Measurements from ENCODE around the gene GIGYF2.
A peak's percentile ranks its signal among the peaks of the same experiment; 100 is the strongest.

Gene GIGYF2

DNA sequence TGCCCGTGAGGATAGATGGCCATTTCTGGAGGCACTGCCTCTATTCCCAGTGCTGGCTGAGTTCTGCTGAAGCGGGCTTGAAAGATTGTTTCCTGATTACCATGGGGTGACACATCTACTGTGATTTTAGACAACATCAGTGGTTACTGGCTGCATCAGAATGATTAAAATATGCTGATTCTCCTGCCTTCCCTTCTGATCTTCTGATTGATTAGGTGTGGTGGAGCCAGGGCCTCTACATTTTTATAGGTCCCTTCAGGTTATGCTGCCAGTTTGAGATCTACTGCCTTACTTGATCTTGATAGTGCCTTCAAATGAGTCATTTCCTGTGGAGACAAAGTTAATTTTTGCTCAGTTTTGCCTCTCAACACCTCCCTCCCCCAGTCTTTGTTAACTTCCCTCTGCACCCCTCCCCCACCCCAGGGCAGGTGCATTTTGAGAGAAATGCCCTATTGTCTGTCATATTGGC, 141.3 kb downstream of the GIGYF2 start:
- Histone ChIP-seq H3K56ac (ENCODE audit: low read length) (no peak overlapping the region), H3K79me2 (ENCODE audit: control insufficient read depth, insufficient read depth, low read length) (no peaks in the 10 kb centered on the region), H3K4ac (ENCODE audit: low read depth, low read length) (no peak overlapping the region), H4K5ac (ENCODE audit: low read length) (no peak overlapping the region), H3K23ac (ENCODE audit: low read length) (no peak overlapping the region), H2AK5ac (ENCODE audit: low read length) (no peak overlapping the region), H3K27ac (ENCODE audit: low read depth, low read length) (no peak overlapping the region), H3K27me3 (ENCODE audit: insufficient read depth, low read length, poor library complexity) (no peaks in the 10 kb centered on the region), H3K36me3 (ENCODE audit: control insufficient read depth, insufficient read depth, low read length) (no peaks in the 10 kb centered on the region), H2BK120ac (ENCODE audit: low read depth, low read length) (no peak overlapping the region), H3K79me1 (ENCODE audit: low read length) (peaks cover 1% of the 10 kb centered on the region), H2BK5ac (ENCODE audit: low read length) (no peak overlapping the region), H4K8ac (ENCODE audit: low read depth, low read length) (no peak overlapping the region), H3K4me2 (ENCODE audit: low read length) (no peak overlapping the region), H3K18ac (ENCODE audit: low read length) (no peak overlapping the region), H3K4me1 (ENCODE audit: control insufficient read depth, low read depth, low read length) (no peaks in the 10 kb centered on the region), H3K9ac (ENCODE audit: low read length) (no peak overlapping the region), H2BK15ac (replicated peaks; ENCODE audit: low read depth) (no peak overlapping the region), H3K4me3 (ENCODE audit: low read length) (no peak overlapping the region)
- DNase-seq = peak; percentile 61
- WGBS (ENCODE audit: extremely low coverage, insufficient coverage, low lambda C conversion rate) = no CpG with 5 or more reads among the region's 2 CpGs

DNA sequence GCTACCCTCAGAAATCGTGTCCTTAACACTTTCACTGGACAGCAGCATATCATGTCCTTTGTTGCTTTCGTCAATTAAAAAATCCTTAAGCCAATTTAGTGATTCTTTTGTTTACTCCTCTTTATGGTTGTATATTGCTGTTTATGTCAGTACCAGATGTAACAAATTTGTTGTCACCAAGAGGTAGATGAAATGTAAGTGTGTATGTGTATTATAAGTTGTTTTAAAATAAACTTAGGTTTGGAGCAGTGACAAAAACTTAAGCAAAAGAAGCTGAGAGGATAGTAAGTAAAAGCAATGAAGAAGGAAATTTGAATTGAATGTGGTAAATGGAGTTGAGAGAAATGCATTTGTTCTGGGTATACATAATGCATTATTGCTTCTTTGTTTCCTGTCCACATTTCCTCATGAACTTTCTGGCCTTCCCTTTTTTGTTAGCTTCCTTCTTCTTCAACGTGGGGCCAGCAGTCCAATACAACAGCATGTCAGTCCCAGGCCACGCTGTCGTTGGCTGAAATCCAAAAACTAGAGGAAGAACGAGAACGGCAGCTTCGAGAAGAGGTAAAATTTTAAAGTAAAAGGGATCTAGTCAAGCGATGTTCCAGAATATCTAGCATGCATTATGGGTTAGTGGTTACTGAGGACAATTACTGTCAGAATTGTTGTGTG, 142.4 kb downstream of the GIGYF2 start:
- H2AK5ac ChIP-seq (ENCODE audit: low read length) = no peak overlapping the region
- H3K36me3 ChIP-seq (ENCODE audit: control insufficient read depth, insufficient read depth, low read length) = peaks cover 1% of the 10 kb centered on the region
- H3K4me3 ChIP-seq (ENCODE audit: low read length) = no peak overlapping the region
- no peak overlapping the region for H2BK15ac ChIP-seq (replicated peaks; ENCODE audit: low read depth)
- no peak overlapping the region for H3K23ac ChIP-seq (ENCODE audit: low read length)
- no peak for DNase-seq
- H3K9ac ChIP-seq (ENCODE audit: low read length) = no peak overlapping the region
- no peak overlapping the region for H3K56ac ChIP-seq (ENCODE audit: low read length)
- no peak overlapping the region for H3K4ac ChIP-seq (ENCODE audit: low read depth, low read length)
- no peak overlapping the region for H2BK5ac ChIP-seq (ENCODE audit: low read length)
- H3K27me3 ChIP-seq (ENCODE audit: insufficient read depth, low read length, poor library complexity) = no peaks in the 10 kb centered on the region
- H3K18ac ChIP-seq (ENCODE audit: low read length) = no peak overlapping the region
- WGBS (ENCODE audit: extremely low coverage, insufficient coverage, low lambda C conversion rate) = no CpG with 5 or more reads among the region's 9 CpGs
- peaks cover 1% of the 10 kb centered on the region for H3K79me1 ChIP-seq (ENCODE audit: low read length)
- no peak overlapping the region for H3K4me2 ChIP-seq (ENCODE audit: low read length)
- no peaks in the 10 kb centered on the region for H3K4me1 ChIP-seq (ENCODE audit: control insufficient read depth, low read depth, low read length)
- H3K27ac ChIP-seq (ENCODE audit: low read depth, low read length) = peak overlapping the region; percentile 28
- no peak overlapping the region for H4K5ac ChIP-seq (ENCODE audit: low read length)
- no peaks in the 10 kb centered on the region for H3K79me2 ChIP-seq (ENCODE audit: control insufficient read depth, insufficient read depth, low read length)
- no peak overlapping the region for H4K8ac ChIP-seq (ENCODE audit: low read depth, low read length)
- no peak overlapping the region for H2BK120ac ChIP-seq (ENCODE audit: low read depth, low read length)

DNA sequence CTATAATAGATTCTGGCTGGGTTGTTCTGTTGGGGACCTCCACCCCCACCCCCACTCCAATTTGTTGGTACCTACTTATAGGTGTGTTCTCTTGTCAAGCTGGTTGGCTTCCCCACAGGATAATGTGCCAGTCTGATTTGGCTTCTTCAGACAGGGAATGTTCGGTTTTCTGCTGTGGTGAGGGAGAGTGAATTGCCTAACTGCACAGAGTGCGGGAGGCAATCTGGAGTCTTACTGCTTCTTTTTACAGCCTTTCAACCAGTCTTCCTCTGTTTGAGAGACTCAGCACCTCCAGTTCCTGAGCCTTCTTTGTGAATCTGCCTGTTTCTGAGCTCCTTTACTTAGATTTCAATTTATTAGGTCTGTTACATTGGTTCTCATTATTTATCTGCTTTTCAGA, 145.6 kb downstream of the GIGYF2 start:
- no peak overlapping the region for H2BK15ac ChIP-seq (replicated peaks; ENCODE audit: low read depth)
- H2BK5ac ChIP-seq (ENCODE audit: low read length) = no peak overlapping the region
- H3K56ac ChIP-seq (ENCODE audit: low read length) = no peak overlapping the region
- no peak overlapping the region for H3K27ac ChIP-seq (ENCODE audit: low read depth, low read length)
- no peak overlapping the region for H3K4me2 ChIP-seq (ENCODE audit: low read length)
- H3K79me1 ChIP-seq (ENCODE audit: low read length) = no peaks in the 10 kb centered on the region
- no peak overlapping the region for H2AK5ac ChIP-seq (ENCODE audit: low read length)
- no peak overlapping the region for H3K18ac ChIP-seq (ENCODE audit: low read length)
- H4K5ac ChIP-seq (ENCODE audit: low read length) = no peak overlapping the region
- H3K9ac ChIP-seq (ENCODE audit: low read length) = no peak overlapping the region
- no peaks in the 10 kb centered on the region for H3K4me1 ChIP-seq (ENCODE audit: control insufficient read depth, low read depth, low read length)
- DNase-seq = no peak
- no peak overlapping the region for H3K4ac ChIP-seq (ENCODE audit: low read depth, low read length)
- no CpG with 5 or more reads among the region's 2 CpGs for WGBS (ENCODE audit: extremely low coverage, insufficient coverage, low lambda C conversion rate)
- no peak overlapping the region for H4K8ac ChIP-seq (ENCODE audit: low read depth, low read length)
- H3K4me3 ChIP-seq (ENCODE audit: low read length) = no peak overlapping the region
- H3K27me3 ChIP-seq (ENCODE audit: insufficient read depth, low read length, poor library complexity) = no peaks in the 10 kb centered on the region
- H3K79me2 ChIP-seq (ENCODE audit: control insufficient read depth, insufficient read depth, low read length) = no peaks in the 10 kb centered on the region
- H3K36me3 ChIP-seq (ENCODE audit: control insufficient read depth, insufficient read depth, low read length) = peaks cover 4% of the 10 kb centered on the region
- no peak overlapping the region for H2BK120ac ChIP-seq (ENCODE audit: low read depth, low read length)
- no peak overlapping the region for H3K23ac ChIP-seq (ENCODE audit: low read length)

DNA sequence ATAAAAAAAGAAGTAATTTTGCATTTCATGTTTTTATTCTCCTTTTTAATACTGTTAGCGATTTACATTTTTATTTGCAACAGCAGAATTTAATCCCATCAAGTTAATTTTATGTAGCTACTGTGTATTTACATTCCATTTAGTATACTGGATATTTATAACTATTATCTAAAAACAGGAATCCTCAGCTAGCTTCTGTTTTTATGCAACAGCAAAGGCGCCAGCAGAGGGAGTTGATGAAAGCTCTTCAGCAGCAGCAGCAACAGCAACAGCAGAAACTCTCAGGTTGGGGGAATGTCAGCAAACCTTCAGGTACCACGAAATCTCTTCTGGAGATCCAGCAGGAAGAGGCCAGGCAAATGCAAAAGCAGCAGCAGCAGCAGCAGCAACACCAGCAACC, 146.7 kb downstream of the GIGYF2 start:
- H2BK5ac ChIP-seq (ENCODE audit: low read length) = no peak overlapping the region
- no peak overlapping the region for H3K4ac ChIP-seq (ENCODE audit: low read depth, low read length)
- no peak overlapping the region for H3K27ac ChIP-seq (ENCODE audit: low read depth, low read length)
- no peaks in the 10 kb centered on the region for H3K79me1 ChIP-seq (ENCODE audit: low read length)
- H3K18ac ChIP-seq (ENCODE audit: low read length) = no peak overlapping the region
- H2BK15ac ChIP-seq (replicated peaks; ENCODE audit: low read depth) = no peak overlapping the region
- no CpG with 5 or more reads among the region's 3 CpGs for WGBS (ENCODE audit: extremely low coverage, insufficient coverage, low lambda C conversion rate)
- H3K79me2 ChIP-seq (ENCODE audit: control insufficient read depth, insufficient read depth, low read length) = no peaks in the 10 kb centered on the region
- no peaks in the 10 kb centered on the region for H3K4me1 ChIP-seq (ENCODE audit: control insufficient read depth, low read depth, low read length)
- no peak overlapping the region for H3K9ac ChIP-seq (ENCODE audit: low read length)
- no peak overlapping the region for H3K4me3 ChIP-seq (ENCODE audit: low read length)
- H3K36me3 ChIP-seq (ENCODE audit: control insufficient read depth, insufficient read depth, low read length) = peaks cover 5% of the 10 kb centered on the region
- no peak overlapping the region for H2BK120ac ChIP-seq (ENCODE audit: low read depth, low read length)
- H3K27me3 ChIP-seq (ENCODE audit: insufficient read depth, low read length, poor library complexity) = no peaks in the 10 kb centered on the region
- H3K4me2 ChIP-seq (ENCODE audit: low read length) = no peak overlapping the region
- H4K8ac ChIP-seq (ENCODE audit: low read depth, low read length) = no peak overlapping the region
- H4K5ac ChIP-seq (ENCODE audit: low read length) = no peak overlapping the region
- H3K56ac ChIP-seq (ENCODE audit: low read length) = no peak overlapping the region
- H2AK5ac ChIP-seq (ENCODE audit: low read length) = no peak overlapping the region
- DNase-seq = peak; percentile 34
- no peak overlapping the region for H3K23ac ChIP-seq (ENCODE audit: low read length)

DNA sequence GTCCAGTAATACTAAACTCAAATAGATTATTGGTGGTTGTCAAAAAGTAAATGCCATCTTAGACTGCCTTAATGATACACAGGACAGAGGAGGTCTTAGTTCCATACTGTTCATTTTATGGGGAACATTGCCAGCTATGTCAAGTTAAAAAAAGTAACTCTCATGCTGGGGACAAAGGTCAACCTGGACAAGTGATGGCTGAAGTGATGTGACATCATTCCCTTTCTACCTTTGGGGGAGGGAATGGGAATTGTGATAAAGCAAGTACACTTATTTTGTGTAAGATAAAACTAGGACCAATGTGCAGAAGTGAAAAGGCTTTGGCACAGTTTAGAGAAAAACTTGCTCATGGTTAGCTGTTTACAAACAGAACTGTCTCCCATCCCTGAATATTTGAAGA, 148.9 kb downstream of the GIGYF2 start:
- no peak overlapping the region for H3K9ac ChIP-seq (ENCODE audit: low read length)
- no peak overlapping the region for H3K56ac ChIP-seq (ENCODE audit: low read length)
- no peaks in the 10 kb centered on the region for H3K4me1 ChIP-seq (ENCODE audit: control insufficient read depth, low read depth, low read length)
- H2BK15ac ChIP-seq (replicated peaks; ENCODE audit: low read depth) = no peak overlapping the region
- H2BK120ac ChIP-seq (ENCODE audit: low read depth, low read length) = no peak overlapping the region
- no peaks in the 10 kb centered on the region for H3K27me3 ChIP-seq (ENCODE audit: insufficient read depth, low read length, poor library complexity)
- H3K4me3 ChIP-seq (ENCODE audit: low read length) = no peak overlapping the region
- H2AK5ac ChIP-seq (ENCODE audit: low read length) = no peak overlapping the region
- no peak overlapping the region for H4K8ac ChIP-seq (ENCODE audit: low read depth, low read length)
- no peak overlapping the region for H4K5ac ChIP-seq (ENCODE audit: low read length)
- peaks cover 9% of the 10 kb centered on the region for H3K36me3 ChIP-seq (ENCODE audit: control insufficient read depth, insufficient read depth, low read length)
- H3K23ac ChIP-seq (ENCODE audit: low read length) = no peak overlapping the region
- no peak for DNase-seq
- H2BK5ac ChIP-seq (ENCODE audit: low read length) = no peak overlapping the region
- no peaks in the 10 kb centered on the region for H3K79me2 ChIP-seq (ENCODE audit: control insufficient read depth, insufficient read depth, low read length)
- no peaks in the 10 kb centered on the region for H3K79me1 ChIP-seq (ENCODE audit: low read length)
- no peak overlapping the region for H3K27ac ChIP-seq (ENCODE audit: low read depth, low read length)
- no peak overlapping the region for H3K18ac ChIP-seq (ENCODE audit: low read length)
- no peak overlapping the region for H3K4me2 ChIP-seq (ENCODE audit: low read length)
- no peak overlapping the region for H3K4ac ChIP-seq (ENCODE audit: low read depth, low read length)

DNA sequence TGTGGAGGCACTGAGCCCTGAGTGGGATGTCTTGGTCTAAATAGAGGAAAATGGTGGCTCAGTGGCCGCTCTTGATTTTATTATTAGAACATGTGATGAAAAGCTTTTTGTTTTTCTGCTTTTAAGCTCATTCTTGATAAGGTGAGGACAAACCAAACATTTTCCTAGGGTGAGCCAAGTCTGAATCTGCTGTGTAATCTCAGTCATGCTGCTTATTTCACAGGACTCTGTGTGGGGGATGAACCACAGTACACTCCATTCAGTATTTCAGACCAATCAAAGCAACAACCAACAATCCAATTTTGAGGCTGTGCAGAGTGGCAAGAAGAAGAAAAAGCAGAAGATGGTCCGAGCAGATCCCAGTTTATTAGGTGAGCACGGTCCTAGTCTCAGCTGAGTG, 152.9 kb downstream of the GIGYF2 start:
- Histone ChIP-seq H2BK5ac (ENCODE audit: low read length) (no peak overlapping the region), H3K56ac (ENCODE audit: low read length) (no peak overlapping the region), H3K27ac (ENCODE audit: low read depth, low read length) (no peak overlapping the region), H3K9ac (ENCODE audit: low read length) (no peak overlapping the region), H3K4me3 (ENCODE audit: low read length) (no peak overlapping the region), H4K5ac (ENCODE audit: low read length) (no peak overlapping the region), H3K36me3 (ENCODE audit: control insufficient read depth, insufficient read depth, low read length) (peaks cover 10% of the 10 kb centered on the region), H2BK15ac (replicated peaks; ENCODE audit: low read depth) (no peak overlapping the region), H3K4me1 (ENCODE audit: control insufficient read depth, low read depth, low read length) (no peaks in the 10 kb centered on the region), H2AK5ac (ENCODE audit: low read length) (no peak overlapping the region), H3K27me3 (ENCODE audit: insufficient read depth, low read length, poor library complexity) (no peaks in the 10 kb centered on the region), H3K79me2 (ENCODE audit: control insufficient read depth, insufficient read depth, low read length) (no peaks in the 10 kb centered on the region), H3K79me1 (ENCODE audit: low read length) (no peaks in the 10 kb centered on the region), H3K4ac (ENCODE audit: low read depth, low read length) (no peak overlapping the region), H3K4me2 (ENCODE audit: low read length) (no peak overlapping the region), H3K18ac (ENCODE audit: low read length) (no peak overlapping the region), H3K23ac (ENCODE audit: low read length) (no peak overlapping the region), H4K8ac (ENCODE audit: low read depth, low read length) (no peak overlapping the region), H2BK120ac (ENCODE audit: low read depth, low read length) (no peak overlapping the region)
- DNase-seq = no peak
- WGBS (ENCODE audit: extremely low coverage, insufficient coverage, low lambda C conversion rate) = no CpG with 5 or more reads among the region's 3 CpGs
